ENCODE measurements around the gene GNG2.

DNA sequence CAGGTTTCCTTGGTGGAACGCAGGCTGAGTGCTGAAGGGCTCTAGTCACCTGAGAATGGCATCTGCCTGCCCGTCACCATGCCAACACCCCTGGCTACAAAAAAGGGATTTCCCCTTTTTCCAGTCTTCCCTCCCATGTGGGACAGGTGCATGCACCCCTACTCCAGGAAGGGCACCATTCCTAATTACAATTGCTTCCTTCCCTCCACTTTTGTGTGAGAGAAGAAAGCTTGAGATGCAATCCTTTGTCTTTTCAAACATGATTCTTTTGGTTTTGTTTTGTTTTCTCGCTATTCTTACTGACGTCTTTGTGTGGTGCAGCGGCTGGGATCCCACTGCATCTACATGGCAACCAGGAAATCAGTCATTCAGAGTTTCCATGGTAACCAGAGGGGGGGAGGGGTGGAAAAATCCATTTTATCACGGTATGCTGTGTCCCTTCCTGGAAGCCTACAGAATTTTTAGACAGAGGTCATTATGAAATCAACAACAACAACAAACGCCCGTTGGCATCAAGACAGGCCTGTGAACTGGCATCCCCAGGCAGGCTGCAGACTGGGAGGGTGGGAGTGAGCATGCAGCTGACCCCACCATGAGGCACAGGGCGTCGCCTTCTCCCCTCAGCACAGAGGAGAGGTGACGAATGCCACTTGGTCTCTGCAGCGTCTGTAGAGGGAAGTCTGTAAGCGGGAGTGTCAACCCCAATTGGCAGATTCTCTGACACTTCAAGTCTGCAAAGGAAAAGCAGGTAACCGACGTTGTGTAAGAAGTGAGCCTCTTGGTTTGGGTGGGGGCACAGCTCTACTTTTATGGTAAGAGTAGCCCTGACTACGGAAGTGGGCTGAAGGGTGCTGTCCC, 13.6 kb upstream of the GNG2 start:
- TF ChIP-seq EZH2 (IDR thresholded peaks at IDR 0.05; ENCODE audit: borderline replicate concordance, low read depth, low read length, poor library complexity, severe bottlenecking): no peak
- TF ChIP-seq, protein P1, sequence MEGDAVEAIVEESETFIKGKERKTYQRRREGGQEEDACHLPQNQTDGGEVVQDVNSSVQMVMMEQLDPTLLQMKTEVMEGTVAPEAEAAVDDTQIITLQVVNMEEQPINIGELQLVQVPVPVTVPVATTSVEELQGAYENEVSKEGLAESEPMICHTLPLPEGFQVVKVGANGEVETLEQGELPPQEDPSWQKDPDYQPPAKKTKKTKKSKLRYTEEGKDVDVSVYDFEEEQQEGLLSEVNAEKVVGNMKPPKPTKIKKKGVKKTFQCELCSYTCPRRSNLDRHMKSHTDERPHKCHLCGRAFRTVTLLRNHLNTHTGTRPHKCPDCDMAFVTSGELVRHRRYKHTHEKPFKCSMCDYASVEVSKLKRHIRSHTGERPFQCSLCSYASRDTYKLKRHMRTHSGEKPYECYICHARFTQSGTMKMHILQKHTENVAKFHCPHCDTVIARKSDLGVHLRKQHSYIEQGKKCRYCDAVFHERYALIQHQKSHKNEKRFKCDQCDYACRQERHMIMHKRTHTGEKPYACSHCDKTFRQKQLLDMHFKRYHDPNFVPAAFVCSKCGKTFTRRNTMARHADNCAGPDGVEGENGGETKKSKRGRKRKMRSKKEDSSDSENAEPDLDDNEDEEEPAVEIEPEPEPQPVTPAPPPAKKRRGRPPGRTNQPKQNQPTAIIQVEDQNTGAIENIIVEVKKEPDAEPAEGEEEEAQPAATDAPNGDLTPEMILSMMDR (conservative IDR thresholded peaks at IDR 0.05; ENCODE audit: low read depth, low read length): no peak
